Activated naive CD4-positive, alpha-beta T cell treated with Interleukin-2 at 50 U/mL for 16 hours (primary cell): ENCODE results near the gene SSBP3.

Source experiments
- DNase-seq: peaks from one replicate; pipeline ENCODE4 v3.0.0-alpha.2; 2020

SSBP3 gene

GRCh38 chr1:54327386-54328065 is 78.7 kb downstream of the SSBP3 start:
- no peak for DNase-seq

- no peak for DNase-seq
These were observed 79.4 kb downstream of the SSBP3 start for GRCh38 chr1:54326543-54327385.

GRCh38 chr1:54325703-54326461 is 80.3 kb downstream of the SSBP3 start:
- DNase-seq, result no peak

- DNase-seq, result no peak
These were observed 80.9 kb downstream of the SSBP3 start for GRCh38 chr1:54325284-54325683.

GRCh38 chr1:54324251-54325140 is 81.7 kb downstream of the SSBP3 start:
- DNase-seq, result no peak

GRCh38 chr1:54323921-54324250 is 82.3 kb downstream of the SSBP3 start:
- DNase-seq, result no peak

GRCh38 chr1:54323324-54323739 is 82.9 kb downstream of the SSBP3 start:
- no peak for DNase-seq

- DNase-seq, result no peak
These were observed 87.9 kb downstream of the SSBP3 start for GRCh38 chr1:54318246-54318814.

- DNase-seq, result no peak
These were observed 89.1 kb downstream of the SSBP3 start for GRCh38 chr1:54317084-54317483.

- no peak for DNase-seq
These were observed 91.1 kb downstream of the SSBP3 start for GRCh38 chr1:54315099-54315498.

- no peak for DNase-seq
These were observed 91.5 kb downstream of the SSBP3 start for GRCh38 chr1:54314696-54315095.

- no peak for DNase-seq
These were observed 93.3 kb downstream of the SSBP3 start for GRCh38 chr1:54312796-54313316.

- no peak for DNase-seq
These were observed 94.7 kb downstream of the SSBP3 start for GRCh38 chr1:54311506-54311905.

GRCh38 chr1:54310439-54311328 is 95.5 kb downstream of the SSBP3 start:
- DNase-seq, result no peak

- no peak for DNase-seq
These were observed 96.4 kb downstream of the SSBP3 start for GRCh38 chr1:54309631-54310366.

GRCh38 chr1:54307305-54307704 is 98.9 kb downstream of the SSBP3 start:
- DNase-seq, result no peak

- no peak for DNase-seq
These were observed 100.2 kb downstream of the SSBP3 start for GRCh38 chr1:54305906-54306514.

GRCh38 chr1:54304518-54304917 is 101.7 kb downstream of the SSBP3 start:
- DNase-seq, result no peak

- no peak for DNase-seq
These were observed 103.0 kb downstream of the SSBP3 start for GRCh38 chr1:54302951-54303843.
